Choroid plexus epithelial cell (primary cell): ENCODE results near the gene FOXO6.

Experiments
- DNase-seq: peaks from one replicate; pipeline ENCODE4 v3.0.0-alpha.2; 2010; ENCODE audit warnings: low read depth
- H3K4me3 ChIP-seq: 2 replicates; pipeline ENCODE4 v1.5.1; 2011; ENCODE audit warnings: low read depth, mild to moderate bottlenecking, control low read depth, low read length, moderate library complexity
- TF ChIP-seq, protein P1 (sequence below): conservative IDR thresholded peaks from 2 replicates; pipeline ENCODE4 v1.5.1; 2011; ENCODE audit warnings: low read depth, mild to moderate bottlenecking, control low read depth, inconsistent platforms, low read length, moderate library complexity

FOXO6 gene

GRCh38 chr1:41340655-41341364 is 20.4 kb upstream of the FOXO6 start:
- H3K4me3 ChIP-seq = no peak overlapping the region
- no peak for DNase-seq
- TF ChIP-seq, protein P1, sequence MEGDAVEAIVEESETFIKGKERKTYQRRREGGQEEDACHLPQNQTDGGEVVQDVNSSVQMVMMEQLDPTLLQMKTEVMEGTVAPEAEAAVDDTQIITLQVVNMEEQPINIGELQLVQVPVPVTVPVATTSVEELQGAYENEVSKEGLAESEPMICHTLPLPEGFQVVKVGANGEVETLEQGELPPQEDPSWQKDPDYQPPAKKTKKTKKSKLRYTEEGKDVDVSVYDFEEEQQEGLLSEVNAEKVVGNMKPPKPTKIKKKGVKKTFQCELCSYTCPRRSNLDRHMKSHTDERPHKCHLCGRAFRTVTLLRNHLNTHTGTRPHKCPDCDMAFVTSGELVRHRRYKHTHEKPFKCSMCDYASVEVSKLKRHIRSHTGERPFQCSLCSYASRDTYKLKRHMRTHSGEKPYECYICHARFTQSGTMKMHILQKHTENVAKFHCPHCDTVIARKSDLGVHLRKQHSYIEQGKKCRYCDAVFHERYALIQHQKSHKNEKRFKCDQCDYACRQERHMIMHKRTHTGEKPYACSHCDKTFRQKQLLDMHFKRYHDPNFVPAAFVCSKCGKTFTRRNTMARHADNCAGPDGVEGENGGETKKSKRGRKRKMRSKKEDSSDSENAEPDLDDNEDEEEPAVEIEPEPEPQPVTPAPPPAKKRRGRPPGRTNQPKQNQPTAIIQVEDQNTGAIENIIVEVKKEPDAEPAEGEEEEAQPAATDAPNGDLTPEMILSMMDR = no peak

- DNase-seq = no peak
- H3K4me3 ChIP-seq = no peak overlapping the region
- TF ChIP-seq, protein P1 = no peak
Measured at GRCh38 chr1:41341365-41341683, 19.9 kb upstream of the FOXO6 start.

- TF ChIP-seq, protein P1 = no peak
- peak; percentile 37 for DNase-seq
- H3K4me3 ChIP-seq = no peak overlapping the region
Measured at GRCh38 chr1:41341772-41342562, 19.3 kb upstream of the FOXO6 start.

DNA sequence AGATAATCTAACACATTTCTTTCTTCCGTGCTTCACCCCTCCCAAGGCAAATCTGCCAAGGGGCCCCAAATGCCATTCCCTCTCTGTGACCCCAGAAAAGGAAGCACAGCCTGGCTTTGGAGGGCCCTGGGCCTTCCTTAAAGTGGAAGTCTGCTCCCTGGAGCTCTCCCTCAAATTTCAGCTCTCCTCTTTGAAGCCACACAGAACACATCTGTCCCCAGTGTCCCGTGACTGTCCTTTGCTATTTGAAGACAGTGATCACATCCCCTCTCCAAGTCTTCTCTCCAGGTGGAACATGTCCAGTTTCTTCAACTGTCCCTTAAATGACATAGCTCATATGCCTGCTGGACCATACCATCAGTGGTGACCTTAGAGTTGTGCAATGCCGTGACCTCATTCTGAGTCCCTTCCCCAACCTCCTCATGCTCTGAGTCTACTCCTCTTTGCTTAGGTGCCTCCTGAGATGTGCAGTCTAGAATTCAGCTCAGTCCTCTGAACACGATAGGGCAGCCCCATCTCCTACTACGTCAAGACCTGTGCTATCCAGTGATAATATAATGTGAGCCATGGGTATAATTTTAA is 18.4 kb upstream of the FOXO6 start:
- H3K4me3 ChIP-seq = no peak overlapping the region
- TF ChIP-seq, protein P1 = no peak
- no peak for DNase-seq

- TF ChIP-seq, protein P1 = no peak
- DNase-seq = no peak
- no peak overlapping the region for H3K4me3 ChIP-seq
Measured at GRCh38 chr1:41343790-41344699, 17.2 kb upstream of the FOXO6 start.

DNA sequence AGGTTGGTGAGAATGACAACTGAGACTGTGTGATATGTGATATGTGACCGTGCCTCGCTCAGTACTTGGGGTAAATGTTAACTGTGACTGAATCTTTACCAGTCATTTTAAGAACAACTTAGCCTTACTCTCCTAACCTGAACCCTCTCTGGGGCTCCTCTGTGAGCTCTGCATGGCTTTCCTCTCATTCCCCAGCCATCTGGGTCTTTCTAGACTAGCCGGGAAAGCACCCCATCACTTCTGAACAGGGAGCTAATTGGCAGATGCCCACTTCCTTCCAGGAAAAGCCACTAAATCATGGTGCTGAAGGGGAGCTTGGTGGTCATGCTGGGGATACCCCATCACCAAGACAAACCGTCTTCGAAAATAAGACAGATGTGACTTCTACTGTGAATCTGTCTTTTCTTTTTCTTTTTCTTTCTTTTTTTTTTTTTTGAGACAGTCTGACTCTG is 16.5 kb upstream of the FOXO6 start:
- TF ChIP-seq, protein P1 = no peak
- DNase-seq = no peak
- H3K4me3 ChIP-seq = no peak overlapping the region
